ACHN (cell line): ENCODE results near the gene EP300.
A peak's percentile ranks its signal among the peaks of the same experiment; 100 is the strongest.

Experiments
- DNase-seq: peaks from one replicate; pipeline ENCODE4 v3.0.0-alpha.2; 2015
- in situ Hi-C: cut with HindIII; loops from 2 replicates; pipeline ENCODE4 v1.10.0; 2017; ENCODE audit warnings: low sequenced_read_pairs, low pct_ligation_motif_present, low pct_unique_long_range_greater_than_20kb

The EP300 gene

DNA sequence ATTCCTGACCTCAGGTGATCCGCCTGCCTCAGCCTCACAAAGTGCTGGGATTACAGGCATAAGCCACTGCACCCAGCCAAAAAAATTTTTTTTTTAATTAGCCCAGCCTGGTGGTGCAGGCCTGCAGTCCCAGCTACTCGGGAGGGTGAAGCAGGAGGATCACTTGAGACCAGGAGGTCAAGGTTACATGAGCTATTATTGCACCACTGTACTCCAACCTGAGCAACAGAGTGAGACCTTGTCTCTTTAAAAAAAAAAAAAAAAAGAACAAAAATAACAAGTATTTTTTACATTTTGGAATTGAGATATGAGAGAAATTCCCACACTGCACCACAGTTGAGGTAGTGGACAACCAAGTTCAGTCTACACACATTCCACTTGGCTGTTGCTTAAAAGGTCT lies 99.1 kb downstream of the EP300 start:
- DNase-seq, result no peak
- in situ Hi-C loops, result no loop called here

DNA sequence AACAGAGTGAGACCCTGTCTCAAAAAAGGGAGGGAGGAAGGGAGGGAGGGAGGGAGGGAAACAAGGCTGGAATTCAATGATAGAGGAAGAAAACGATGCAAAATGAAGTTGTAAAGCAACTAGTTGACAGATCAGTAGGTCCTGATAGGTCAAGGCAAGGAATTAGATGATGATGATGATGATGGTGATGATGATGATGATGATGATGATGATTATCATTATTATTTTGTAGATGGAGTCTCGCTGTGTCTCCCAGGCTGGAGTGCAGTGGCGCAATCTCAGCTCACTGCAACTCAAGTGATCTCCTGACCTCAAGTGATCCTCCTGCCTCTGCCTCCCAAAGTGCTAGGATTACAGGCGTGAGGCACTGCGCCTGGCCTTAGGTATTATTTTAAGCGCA lies 101.4 kb downstream of the EP300 start:
- no peak for DNase-seq
- in situ Hi-C loops, result no loop called here

GRCh38 chr22:41197038-41197972 lies 104.9 kb downstream of the EP300 start:
- peak; percentile 69 for DNase-seq
- in situ Hi-C loops, result no loop called here

DNA sequence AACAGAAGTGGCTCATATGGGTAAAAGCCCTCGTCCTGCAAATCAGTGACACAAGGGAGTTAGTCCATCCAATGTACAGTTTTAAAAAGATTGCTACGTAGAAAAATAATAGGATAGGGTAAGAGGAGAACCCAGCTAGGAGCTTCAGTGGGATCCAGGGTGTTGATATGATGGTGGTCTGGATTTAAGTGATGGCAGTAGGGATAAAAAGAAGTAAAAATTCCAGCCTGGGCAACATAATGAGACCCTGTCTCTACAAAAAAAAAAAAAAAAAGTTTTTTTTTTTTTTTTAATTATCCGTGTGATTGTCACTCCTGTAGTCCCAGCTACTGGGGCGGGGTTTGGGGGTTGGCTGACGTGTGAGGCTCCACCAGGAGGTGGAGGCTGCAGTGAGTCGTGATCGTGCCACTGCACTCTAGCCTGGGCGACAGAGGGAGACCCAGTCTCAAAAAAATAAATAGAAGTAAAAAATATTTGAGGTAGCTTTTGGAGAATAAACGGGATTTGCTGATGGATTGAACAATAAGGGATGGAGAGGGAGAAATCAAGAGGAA lies 105.7 kb downstream of the EP300 start:
- DNase-seq, result peak; percentile 39
- in situ Hi-C loops, result no loop called here

DNA sequence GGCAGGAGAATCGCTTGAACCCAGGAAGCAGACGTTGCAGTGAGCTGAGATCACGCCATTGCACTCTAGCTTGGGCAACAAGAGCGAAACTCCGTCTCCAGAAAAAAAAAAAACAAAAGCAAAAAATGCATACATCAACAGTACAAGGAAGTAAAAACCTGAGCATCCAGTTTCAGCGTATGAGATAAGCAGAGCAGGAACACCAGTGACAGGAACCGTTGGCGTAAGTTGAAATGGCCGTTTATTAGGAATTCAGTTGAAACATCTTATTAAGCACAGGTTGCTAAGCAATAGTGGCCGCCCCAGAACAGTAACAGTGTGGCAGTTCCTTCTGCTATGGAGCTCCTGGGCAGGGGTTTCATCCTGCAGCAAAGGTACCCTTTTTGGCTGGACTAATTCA lies 108.7 kb downstream of the EP300 start:
- no peak for DNase-seq
- in situ Hi-C loops, result no loop called here

DNA sequence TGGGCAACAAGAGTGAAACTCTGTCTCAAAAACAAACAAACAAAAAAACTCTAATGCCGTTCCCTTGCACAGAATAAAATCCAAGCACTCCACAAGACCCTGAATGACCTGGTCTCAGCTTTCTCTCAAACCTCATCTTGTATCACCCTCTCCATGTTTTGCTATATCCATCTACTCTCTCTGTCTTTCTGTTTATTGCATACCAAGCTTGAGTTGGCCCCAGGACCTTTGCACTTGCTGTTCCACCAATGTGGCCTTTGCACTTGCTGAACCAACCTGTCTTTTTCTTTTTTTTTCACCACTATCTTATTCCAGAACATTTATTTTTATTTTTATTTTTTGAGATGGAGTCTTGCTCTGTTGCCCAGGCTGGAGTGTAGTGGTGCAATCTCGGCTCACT lies 110.7 kb downstream of the EP300 start:
- in situ Hi-C loops, result no loop called here
- DNase-seq, result no peak

DNA sequence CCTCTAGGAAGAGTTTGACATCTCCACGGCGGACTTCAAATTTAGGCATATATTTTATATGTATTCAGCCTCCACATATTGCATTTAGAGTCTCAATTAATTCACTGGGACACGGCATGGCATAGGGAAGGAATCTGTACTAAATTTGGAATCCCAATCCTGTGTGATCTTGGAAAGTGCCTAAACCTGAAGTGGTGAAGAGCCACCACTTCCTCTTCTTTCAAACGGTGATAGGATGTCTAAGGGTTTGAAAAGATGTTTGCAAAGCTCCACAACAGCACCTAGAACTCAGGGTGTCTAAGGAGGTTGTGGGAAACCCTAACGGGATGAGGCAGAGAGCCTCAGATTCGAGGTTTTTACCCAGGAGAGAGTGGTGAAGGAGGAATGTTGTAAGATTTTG lies 111.7 kb downstream of the EP300 start:
- DNase-seq, result no peak
- in situ Hi-C loops, result no loop called here

- in situ Hi-C loops, result no loop called here
- DNase-seq, result peak; percentile 94
Measured at GRCh38 chr22:41204992-41205900, 112.9 kb downstream of the EP300 start, which contains the start of gene L3MBTL2. Gene L3MBTL2 (plus strand): TSS chr22:41205312. CDS start chr22:41205363, 51 bp downstream.

GRCh38 chr22:41206719-41207118 lies 114.3 kb downstream of the EP300 start:
- in situ Hi-C loops, result no loop called here
- no peak for DNase-seq

DNA sequence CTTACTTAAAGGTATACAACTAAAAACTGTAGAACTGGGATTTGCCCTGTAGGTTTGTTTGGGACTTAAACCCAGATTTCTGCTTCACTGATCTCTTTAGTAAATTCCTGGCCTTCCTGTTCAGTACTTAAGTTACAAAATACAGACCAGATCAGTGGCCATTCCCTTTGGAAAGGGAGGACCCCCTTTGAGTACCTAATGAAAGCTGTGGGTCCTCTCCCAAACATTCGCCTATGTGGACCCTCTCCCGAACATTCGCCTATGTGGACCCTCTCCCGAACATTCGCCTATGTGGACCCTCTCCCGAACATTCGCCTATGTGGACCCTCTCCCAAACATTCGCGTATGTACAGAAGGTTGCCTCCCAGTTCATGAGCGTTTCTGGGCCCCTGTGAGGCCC lies 123.0 kb downstream of the EP300 start:
- DNase-seq, result no peak
- in situ Hi-C loops, result no loop called here

GRCh38 chr22:41215926-41216325 lies 123.5 kb downstream of the EP300 start:
- in situ Hi-C loops, result no loop called here
- DNase-seq, result no peak

DNA sequence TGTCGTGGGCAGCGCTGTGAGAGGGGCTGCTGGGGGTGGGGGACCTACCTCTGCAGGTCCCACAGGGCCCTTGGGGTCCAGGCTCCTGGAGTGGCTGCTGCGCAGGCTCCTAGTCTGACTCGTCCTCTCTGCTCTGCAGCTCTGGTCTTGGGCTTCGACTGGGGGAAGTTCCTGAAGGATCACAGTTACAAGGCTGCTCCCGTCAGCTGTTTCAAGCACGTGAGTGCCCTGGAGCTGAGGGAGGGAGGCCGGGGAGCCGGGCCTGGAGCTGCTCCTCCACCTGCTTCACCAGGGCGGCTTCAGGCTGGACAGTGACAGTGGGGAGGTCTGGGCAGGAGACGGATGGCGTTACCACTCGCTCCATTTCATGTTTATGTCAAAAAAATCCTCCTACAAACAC lies 124.6 kb downstream of the EP300 start:
- no peak for DNase-seq
- in situ Hi-C loops, result no loop called here

DNA sequence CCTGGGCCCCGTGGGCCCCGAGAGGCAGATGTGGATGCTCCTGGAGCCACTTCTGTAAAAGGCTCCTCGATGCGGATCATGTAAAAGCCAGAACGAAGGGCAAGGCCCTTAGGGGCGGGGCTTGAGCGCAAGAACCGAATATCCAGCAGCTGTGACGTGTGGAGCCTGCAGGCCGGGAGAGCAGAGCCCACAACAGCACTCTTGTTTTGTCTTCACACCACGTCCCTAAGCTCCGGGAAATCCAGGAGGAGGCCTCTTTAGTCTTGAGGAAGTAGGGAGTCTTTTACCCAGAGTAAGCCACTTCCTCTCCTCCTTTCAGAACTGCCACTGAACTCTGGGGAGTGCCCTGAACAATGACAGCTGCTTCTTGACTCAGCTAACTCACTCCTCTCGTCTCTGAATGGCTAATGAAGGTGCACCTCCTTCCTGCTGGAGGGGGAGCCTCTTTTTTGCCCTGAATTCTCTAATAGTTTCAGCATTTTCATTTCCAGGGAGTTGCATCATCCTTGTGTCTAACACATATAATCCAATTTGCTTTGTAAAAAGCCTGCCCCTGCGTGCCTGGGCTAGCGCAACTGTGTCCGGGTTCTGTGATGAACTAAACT lies 125.3 kb downstream of the EP300 start:
- in situ Hi-C loops, result no loop called here
- no peak for DNase-seq

- in situ Hi-C loops, result no loop called here
Measured at GRCh38 chr22:41222846-41223507, 130.6 kb downstream of the EP300 start.

DNA sequence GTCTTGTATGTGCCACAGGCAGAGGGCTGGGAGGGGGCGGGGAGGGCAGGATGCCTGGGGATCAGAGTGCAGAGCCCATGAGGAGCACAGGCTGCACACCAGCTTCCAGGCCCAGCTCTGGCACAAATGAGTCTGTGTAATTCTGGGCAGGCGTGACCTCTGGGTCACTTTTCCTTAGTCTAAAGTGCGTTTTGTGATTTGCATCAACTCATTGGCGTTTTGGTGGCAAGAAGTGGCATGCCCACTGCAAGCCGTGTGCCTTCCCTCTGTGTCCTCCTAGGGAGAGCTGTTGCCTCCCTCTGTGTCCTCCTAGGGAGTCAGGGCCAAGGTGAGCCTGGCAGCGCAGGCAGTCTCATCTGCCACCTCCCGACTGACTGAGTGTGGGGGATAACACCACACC lies 131.1 kb downstream of the EP300 start:
- in situ Hi-C loops, result no loop called here
- no peak for DNase-seq

More at GRCh38 chr22:41222846-41223507, 130.6 kb downstream of the EP300 start:
- no peak for DNase-seq

- in situ Hi-C loops, result no loop called here
- no peak for DNase-seq
Measured at GRCh38 chr22:41226723-41227655, 134.6 kb downstream of the EP300 start.

DNA sequence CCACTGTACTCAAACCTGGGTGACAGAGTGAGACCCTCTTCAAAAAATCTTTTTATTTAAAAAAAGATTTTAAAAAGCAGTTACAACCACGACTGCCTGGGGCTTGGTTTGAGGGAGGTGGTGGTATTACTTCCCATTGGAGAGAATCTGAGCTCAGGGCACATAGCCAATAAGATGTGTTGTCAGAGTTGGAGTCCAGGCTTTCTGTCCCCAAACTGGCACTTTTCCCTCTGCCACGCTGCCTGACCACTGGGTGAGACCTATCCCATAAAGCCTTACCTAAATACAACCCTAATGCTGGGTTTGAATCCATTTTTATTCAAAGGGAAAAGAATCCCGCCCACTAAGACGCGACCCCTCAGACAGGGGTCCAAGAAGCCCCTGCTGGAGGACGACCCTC lies 136.8 kb downstream of the EP300 start:
- no peak for DNase-seq
- in situ Hi-C loops, result no loop called here
